Liver (tissue), 3 donors: ENCODE measurements around the gene ADPRH.
"Not testable (repeated sequence)": the region's sequence is repeated elsewhere in the genome, so short reads cannot be mapped to it uniquely, and the experiment has no call there.

Experiments
- CTCF ChIP-seq: fragments of 150-350 bp; IDR thresholded peaks from 2 replicates; pipeline ENCODE4 v1.5.1; 2017; ENCODE audit warnings: improper control_type of control experiment, low read depth, low read length; ENCODE audit not compliant: missing input control
- EGR1 ChIP-seq, 2 donors: IDR thresholded peaks; 2 replicates each; pipeline ENCODE4 v1.6.1; 2016 to 2018; ENCODE audit warnings: antibody characterized with exemption in 2 of 2, low read depth in 2 of 2
- GABPA ChIP-seq, 2 donors: IDR thresholded peaks in 1 of 2; conservative IDR thresholded peaks in 1 of 2; 2 replicates each; pipeline ENCODE4 v1.6.1; 2016; ENCODE audit warnings: antibody characterized with exemption in 2 of 2, mild to moderate bottlenecking in 1 of 2, moderate library complexity in 1 of 2
- REST ChIP-seq: IDR thresholded peaks from 2 replicates; pipeline ENCODE4 v1.6.1; 2016; ENCODE audit warnings: antibody characterized with exemption, mild to moderate bottlenecking
- SP1 ChIP-seq: IDR thresholded peaks from 2 replicates; pipeline ENCODE4 v1.6.1; 2018; ENCODE audit warnings: antibody characterized with exemption, mild to moderate bottlenecking
- TAF1 ChIP-seq: conservative IDR thresholded peaks from 2 replicates; pipeline ENCODE4 v1.6.1; 2016; ENCODE audit warnings: antibody characterized with exemption, mild to moderate bottlenecking
- donor health status: healthy.
- donor health status: healthy.

- TF ChIP-seq CTCF; TAF1; GABPA (IDR thresholded peaks at IDR 0.05 in 1 of 2, conservative IDR thresholded peaks at IDR 0.05 in 1 of 2); REST; EGR1 (IDR thresholded peaks at IDR 0.05; ENCODE audit: low read depth in 2 of 2); SP1: not testable (repeated sequence)
These were observed 15.6 kb downstream of the ADPRH start for GRCh38 chr3:119594929-119595328.
